Sigmoid colon (tissue), 4 donors: ENCODE measurements around the gene ERCC8.

Experiments
- EP300 ChIP-seq, 4 donors: sonication (generic); formaldehyde crosslinking; IDR thresholded peaks; one replicate each; pipeline ENCODE4 v1.6.1; 2017; ENCODE audit warnings: antibody characterized with exemption in 4 of 4
- POLR2A ChIP-seq, 2 donors: fragments of 450-650 bp; IDR thresholded peaks; one replicate each; pipeline ENCODE4 v1.6.1; 2016; ENCODE audit warnings: antibody characterized with exemption in 2 of 2, mild to moderate bottlenecking in 2 of 2, moderate library complexity in 2 of 2
- TF ChIP-seq, protein P1 (sequence below), 4 experiments: fragments of 450-650 bp in 3 of 4; fragments of 200-600 bp in 1 of 4; IDR thresholded peaks; one replicate each; pipeline ENCODE4 v1.5.1; 2016 to 2019; ENCODE audit warnings: antibody characterized with exemption in 4 of 4, mild to moderate bottlenecking in 3 of 4, moderate library complexity in 2 of 4

DNA sequence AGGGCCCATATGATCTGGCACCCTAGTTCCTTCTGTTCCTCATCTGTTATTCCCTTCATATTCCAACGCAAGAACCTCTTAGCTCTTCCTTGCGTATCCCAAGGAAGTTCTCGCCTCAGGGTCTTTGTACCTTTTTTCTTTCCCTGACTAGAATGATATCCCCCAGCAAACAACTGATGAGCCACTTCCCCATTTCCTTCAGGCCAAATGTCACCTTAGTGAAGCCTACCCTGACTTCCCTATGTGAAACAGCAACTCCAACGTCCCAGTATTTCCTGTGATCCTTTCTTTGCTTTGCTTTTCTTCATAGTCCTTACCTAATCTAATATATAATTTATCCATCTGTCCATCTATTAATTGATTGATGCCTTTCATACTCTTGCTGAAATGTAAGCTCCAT, 47.9 kb downstream of the ERCC8 start:
- TF ChIP-seq, protein P1, sequence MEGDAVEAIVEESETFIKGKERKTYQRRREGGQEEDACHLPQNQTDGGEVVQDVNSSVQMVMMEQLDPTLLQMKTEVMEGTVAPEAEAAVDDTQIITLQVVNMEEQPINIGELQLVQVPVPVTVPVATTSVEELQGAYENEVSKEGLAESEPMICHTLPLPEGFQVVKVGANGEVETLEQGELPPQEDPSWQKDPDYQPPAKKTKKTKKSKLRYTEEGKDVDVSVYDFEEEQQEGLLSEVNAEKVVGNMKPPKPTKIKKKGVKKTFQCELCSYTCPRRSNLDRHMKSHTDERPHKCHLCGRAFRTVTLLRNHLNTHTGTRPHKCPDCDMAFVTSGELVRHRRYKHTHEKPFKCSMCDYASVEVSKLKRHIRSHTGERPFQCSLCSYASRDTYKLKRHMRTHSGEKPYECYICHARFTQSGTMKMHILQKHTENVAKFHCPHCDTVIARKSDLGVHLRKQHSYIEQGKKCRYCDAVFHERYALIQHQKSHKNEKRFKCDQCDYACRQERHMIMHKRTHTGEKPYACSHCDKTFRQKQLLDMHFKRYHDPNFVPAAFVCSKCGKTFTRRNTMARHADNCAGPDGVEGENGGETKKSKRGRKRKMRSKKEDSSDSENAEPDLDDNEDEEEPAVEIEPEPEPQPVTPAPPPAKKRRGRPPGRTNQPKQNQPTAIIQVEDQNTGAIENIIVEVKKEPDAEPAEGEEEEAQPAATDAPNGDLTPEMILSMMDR (IDR thresholded peaks at IDR 0.05) = no peak
- TF ChIP-seq EP300 (IDR thresholded peaks at IDR 0.05) (no peak), POLR2A (IDR thresholded peaks at IDR 0.05) (no peak)
